IMR-90 (cell line): ENCODE measurements around the gene RASGRF2. TPM values are rescaled to one million over a fixed set of nuclear protein-coding genes. Genes with fewer than 3 reads are reported as not detected.

ENCODE experiments used
- ATAC-seq: fragments of 200-7000 bp; cut with Tn5 transposase; 2 replicates; pipeline ENCODE4 v1.9.1; 2020; ENCODE audit warnings: low read depth, mild to moderate bottlenecking, moderate library complexity
- BruUV-seq: library from RNA; stranded (reverse); fragments of 400-500 nt; replicated peaks from 2 replicates; lab custom pipeline; 2021; lab: Mats Ljungman, UMichigan
- CTCF ChIA-PET: fragments of 300-600 bp; formaldehyde crosslinking; extraction: SDS; loops from one replicate; lab custom pipeline; 2021; ENCODE audit warnings: antibody characterized with exemption; lab: Yijun Ruan, JAX
- POLR2A ChIA-PET: fragments of 300-600 bp; sonication (Branson Sonifier 250); formaldehyde crosslinking; loops from one replicate; lab custom pipeline; 2022; ENCODE audit warnings: antibody characterized with exemption; ENCODE audit not compliant: unreplicated experiment; lab: Charles Lee
- DNase-seq: peaks from one replicate; pipeline ENCODE4 v3.0.0; 2013
- H2AFZ ChIP-seq: replicated peaks from 2 replicates; pipeline ENCODE3; 2013; ENCODE audit warnings: low read length, mild to moderate bottlenecking; ENCODE audit not compliant: poor library complexity
- H2AK5ac ChIP-seq: 2 replicates; pipeline ENCODE4 v1.6.1; 2013; ENCODE audit warnings: low read depth, low read length, inconsistent platforms
- H2AK9ac ChIP-seq: replicated peaks from 2 replicates; pipeline ENCODE3; 2013; ENCODE audit warnings: mild to moderate bottlenecking, low read depth, low read length, moderate library complexity; ENCODE audit not compliant: poor library complexity
- H2BK120ac ChIP-seq: 2 replicates; pipeline ENCODE4 v1.6.1; 2013; ENCODE audit warnings: low read depth, low read length, inconsistent platforms
- H2BK15ac ChIP-seq: 3 replicates; pipeline ENCODE4 v1.6.1; 2013; ENCODE audit warnings: low read depth, low read length, inconsistent platforms
- H2BK20ac ChIP-seq: 2 replicates; pipeline ENCODE4 v1.6.1; 2013; ENCODE audit warnings: low read depth, mild to moderate bottlenecking, inconsistent platforms, low read length, moderate library complexity
- H2BK5ac ChIP-seq: 2 replicates; pipeline ENCODE4 v1.6.1; 2013; ENCODE audit warnings: mild to moderate bottlenecking, low read depth, low read length, inconsistent platforms; ENCODE audit not compliant: poor library complexity, severe bottlenecking
- H3K14ac ChIP-seq: replicated peaks from 2 replicates; pipeline ENCODE4 v1.6.1; 2013; ENCODE audit warnings: low read depth, low read length, inconsistent platforms
- H3K18ac ChIP-seq: 2 replicates; pipeline ENCODE4 v1.6.1; 2013; ENCODE audit warnings: low read depth, low read length, control low read depth
- H3K23ac ChIP-seq: 2 replicates; pipeline ENCODE4 v1.6.1; 2013; ENCODE audit warnings: low read depth, low read length, inconsistent platforms
- H3K27ac ChIP-seq: 2 replicates; pipeline ENCODE4 v1.5.1; 2013; ENCODE audit warnings: mild to moderate bottlenecking, control low read depth, low read length; ENCODE audit not compliant: insufficient read depth
- H3K27me3 ChIP-seq: 2 replicates; pipeline ENCODE4 v1.6.1; 2013; ENCODE audit warnings: low read length; ENCODE audit not compliant: control insufficient read depth, insufficient read depth
- H3K36me3 ChIP-seq: 2 replicates; pipeline ENCODE4 v1.6.1; 2013; ENCODE audit warnings: low read length, mixed read lengths; ENCODE audit not compliant: control insufficient read depth, insufficient read depth
- H3K4ac ChIP-seq: 2 replicates; pipeline ENCODE4 v1.6.1; 2013; ENCODE audit warnings: low read depth, low read length, inconsistent platforms
- H3K4me1 ChIP-seq: 2 replicates; pipeline ENCODE4 v1.6.1; 2013; ENCODE audit warnings: low read length, mixed read lengths; ENCODE audit not compliant: control insufficient read depth, insufficient read depth
- H3K4me2 ChIP-seq: 2 replicates; pipeline ENCODE4 v1.6.1; 2013; ENCODE audit warnings: low read depth, mild to moderate bottlenecking, control low read depth, low read length, moderate library complexity
- H3K4me3 ChIP-seq: 2 replicates; pipeline ENCODE4 v1.5.1; 2013; ENCODE audit warnings: low read depth, mild to moderate bottlenecking, control low read depth, low read length, moderate library complexity; ENCODE audit not compliant: insufficient read depth
- H3K56ac ChIP-seq: 2 replicates; pipeline ENCODE4 v1.6.1; 2013; ENCODE audit warnings: low read length, inconsistent platforms; ENCODE audit not compliant: insufficient read depth; ENCODE audit errors: extremely low read depth
- H3K79me1 ChIP-seq, 2 experiments: 2 replicates each; pipeline ENCODE4 v1.6.1; 2013; ENCODE audit warnings: low read length in 2 of 2, inconsistent platforms in 1 of 2, low read depth in 1 of 2
- H3K9ac ChIP-seq: 2 replicates; pipeline ENCODE4 v1.6.1; 2013; ENCODE audit warnings: low read depth, low read length, control low read depth
- H3K9me1 ChIP-seq: 2 replicates; pipeline ENCODE4 v1.6.1; 2013; ENCODE audit warnings: low read length, inconsistent platforms; ENCODE audit not compliant: insufficient read depth
- H3K9me3 ChIP-seq: 2 replicates; pipeline ENCODE4 v1.6.1; 2013; ENCODE audit warnings: low read length; ENCODE audit not compliant: control insufficient read depth, insufficient read depth
- H4K20me1 ChIP-seq: 2 replicates; pipeline ENCODE4 v1.6.1; 2013; ENCODE audit warnings: low read length, inconsistent platforms; ENCODE audit not compliant: insufficient read depth
- H4K5ac ChIP-seq: 2 replicates; pipeline ENCODE4 v1.6.1; 2013; ENCODE audit warnings: mild to moderate bottlenecking, low read depth, low read length, control low read depth
- H4K8ac ChIP-seq, 2 experiments: 2 replicates each; pipeline ENCODE4 v1.6.1; 2013; ENCODE audit warnings: low read depth in 2 of 2, low read length in 2 of 2, control low read depth in 1 of 2, inconsistent platforms in 1 of 2
- H4K91ac ChIP-seq: 2 replicates; pipeline ENCODE4 v1.6.1; 2013; ENCODE audit warnings: low read depth, low read length, inconsistent platforms; ENCODE audit not compliant: insufficient read depth
- CEBPB ChIP-seq: IDR thresholded peaks from 2 replicates; pipeline ENCODE4 v1.6.1; 2012; ENCODE audit warnings: low read depth, low read length, improper control_type of control experiment
- CHD1 ChIP-seq: IDR thresholded peaks from 2 replicates; pipeline ENCODE4 v1.6.1; 2012; ENCODE audit warnings: low read depth, low read length, improper control_type of control experiment
- USF2 ChIP-seq: fragments of 150-350 bp; IDR thresholded peaks from 2 replicates; pipeline ENCODE4 v1.6.1; 2017; ENCODE audit warnings: mild to moderate bottlenecking, antibody characterized with exemption, low read length, low read depth
- WGBS, 2 experiments: methylation state at CpG; one replicate each; pipeline versions ENCODE4 v1.1.5 to v1.1.7; 2013; ENCODE audit warnings: missing lambda C conversion rate in 2 of 2; ENCODE audit not compliant: insufficient read length in 1 of 2; ENCODE audit errors: extremely low coverage in 2 of 2; 5-methylcytosine and 5-hydroxymethylcytosine counted together
- dilution Hi-C: fragments of 300-500 bp; cut with HindIII; formaldehyde crosslinking; loops from one replicate; pipeline ENCODE4 v1.14.3; 2018; ENCODE audit warnings: low sequenced_read_pairs; ENCODE audit not compliant: unreplicated experiment
- in situ Hi-C: fragments of 300-500 bp; cut with MboI; formaldehyde crosslinking; loops from 3 replicates; pipeline ENCODE4 v1.14.3; 2019; ENCODE audit warnings: low sequenced_read_pairs, inconsistent platforms, mixed read lengths
- intact Hi-C: fragments of 100-400 bp; cut with micrococcal nuclease; formaldehyde crosslinking; loops from 2 replicates; pipeline ENCODE4 v1.10.0; 2022
- polyA plus RNA-seq, 3 experiments: library from polyadenylated mRNA; depleted of rRNA; stranded (reverse); fragments of >200 nt; gene quantifications; 2 replicates each; pipeline ENCODE4 v1.2.3, GENCODE V29; 2012; ENCODE audit warnings: low replicate concordance in 1 of 3
- total RNA-seq: library from RNA; depleted of rRNA; stranded (reverse); fragments of >200 nt; gene quantifications from 2 replicates; pipeline ENCODE4 v1.2.3, GENCODE V29; 2012

RASGRF2 gene
- total and polyA plus RNA-seq, 2 of the 4 experiments (the other 2 are of a cell fraction), result 2.9 to 5.0 TPM

- Histone ChIP-seq H2BK20ac (no peak overlapping the region), H3K4me3 (no peak overlapping the region), H3K18ac (no peak overlapping the region), H3K27ac (no peak overlapping the region), H3K9me1 (peaks cover 7% of the 10 kb centered on the region), H4K8ac (no peak overlapping the region), H2BK15ac (no peak overlapping the region), H3K4ac (no peak overlapping the region), H3K36me3 (peaks cover 6% of the 10 kb centered on the region), H4K91ac (no peak overlapping the region), H2AK9ac (no peak overlapping the region), H3K56ac (no peak overlapping the region), H3K14ac (no peak overlapping the region), H4K20me1 (no peaks in the 10 kb centered on the region), H3K4me2 (no peak overlapping the region), H2BK5ac (no peak overlapping the region), H3K27me3 (no peaks in the 10 kb centered on the region), H3K23ac (no peak overlapping the region), H2AK5ac (no peak overlapping the region), H2AFZ (no peak overlapping the region), H3K4me1 (peaks cover 1% of the 10 kb centered on the region; the same call in 1 of the 2 replicates), H3K9ac (no peak overlapping the region), H3K9me3 (no peaks in the 10 kb centered on the region), H2BK120ac (no peak overlapping the region), H3K79me1 (peaks cover 2 to 52% of the 10 kb centered on the region in 2 experiments; a peak in 2 of 4 replicates), H4K5ac (no peak overlapping the region)
- BruUV-seq, result no TSS peak
- ChIA-PET CTCF (no interaction called here), POLR2A (no interaction called here)
- dilution Hi-C loops (no loop called here), in situ Hi-C loops (no loop called here), intact Hi-C loops (no loop called here)
- no peak for ATAC-seq
- WGBS, 2 experiments, result 82% methylated on average over 3 of the region's 6 CpGs; no CpG with 5 or more reads in 1 of the 2 experiments
- DNase-seq, result no peak
- no peak for TF ChIP-seq CHD1
- 0 out of 2 replicates have a peak, but pooled peaks have one; percentile 16 for TF ChIP-seq CEBPB
- TF ChIP-seq USF2, result no peak
These were observed 110.5 kb downstream of the RASGRF2 start for GRCh38 chr5:81070571-81071255.
